Ecto neural progenitor cell (in vitro differentiated cells): ENCODE measurements around the gene FOXS1.
"Not testable (repeated sequence)": the region's sequence is repeated elsewhere in the genome, so short reads cannot be mapped to it uniquely, and the experiment has no call there.

Source experiments
- DNase-seq: peaks from one replicate; pipeline ENCODE4 v3.0.0-alpha.2; 2018; ENCODE audit warnings: low spot score

The FOXS1 gene

DNA sequence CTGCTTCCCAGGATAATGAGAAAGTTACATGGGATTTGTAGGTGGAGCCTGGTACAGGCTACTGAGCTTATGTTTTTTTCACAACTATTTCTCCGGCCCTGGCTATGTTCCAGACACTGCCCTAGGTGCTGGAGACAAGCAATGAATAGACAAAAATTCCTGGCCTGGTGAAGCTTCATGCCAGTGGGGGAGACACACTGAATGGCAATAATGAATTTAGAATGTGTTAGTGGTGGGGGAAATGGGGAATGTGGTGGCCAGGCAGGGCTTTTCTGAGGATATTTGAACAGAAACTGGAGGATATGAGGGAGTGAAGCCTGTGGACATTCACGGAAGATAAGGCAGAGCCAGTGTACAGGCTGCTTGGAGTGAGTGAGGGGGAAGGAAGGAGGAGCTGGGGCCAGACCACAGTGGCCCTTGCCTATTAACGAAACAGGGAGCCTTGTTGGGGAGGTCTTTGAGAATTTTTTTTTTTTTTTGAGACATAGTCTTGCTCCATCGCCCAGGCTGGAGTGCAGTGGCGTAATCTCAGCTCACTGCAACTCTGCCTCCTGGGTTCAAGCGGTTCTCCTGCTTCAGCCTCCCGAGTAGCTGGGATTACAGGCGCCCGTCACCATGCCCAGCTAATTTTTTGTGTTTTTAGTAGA lies 6.6 kb downstream of the FOXS1 start:
- no peak for DNase-seq

DNA sequence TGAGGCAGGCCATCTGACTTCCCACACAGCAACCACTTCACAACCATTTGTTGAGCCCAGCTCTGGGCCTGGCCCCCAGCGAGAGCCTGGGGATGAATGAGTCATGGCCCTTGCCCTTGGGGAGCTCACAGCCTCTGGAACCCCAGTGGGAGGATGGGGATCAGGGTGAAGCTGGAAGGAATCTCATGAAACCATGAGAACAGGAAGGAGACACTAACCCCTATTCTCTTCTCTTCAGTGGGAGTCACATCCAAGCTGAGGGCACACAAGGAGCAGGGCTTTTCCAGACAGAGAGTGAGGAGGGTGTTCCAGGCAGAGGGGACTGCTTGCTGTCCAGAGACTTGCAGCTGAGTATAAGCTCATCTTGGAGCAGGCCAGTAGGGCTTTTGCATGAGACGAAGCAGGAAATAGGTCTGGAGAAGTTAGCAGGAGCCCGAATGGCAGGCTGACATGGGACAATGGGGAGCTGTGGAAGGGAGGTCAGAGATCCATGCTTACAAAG lies 7.5 kb downstream of the FOXS1 start:
- no peak for DNase-seq

DNA sequence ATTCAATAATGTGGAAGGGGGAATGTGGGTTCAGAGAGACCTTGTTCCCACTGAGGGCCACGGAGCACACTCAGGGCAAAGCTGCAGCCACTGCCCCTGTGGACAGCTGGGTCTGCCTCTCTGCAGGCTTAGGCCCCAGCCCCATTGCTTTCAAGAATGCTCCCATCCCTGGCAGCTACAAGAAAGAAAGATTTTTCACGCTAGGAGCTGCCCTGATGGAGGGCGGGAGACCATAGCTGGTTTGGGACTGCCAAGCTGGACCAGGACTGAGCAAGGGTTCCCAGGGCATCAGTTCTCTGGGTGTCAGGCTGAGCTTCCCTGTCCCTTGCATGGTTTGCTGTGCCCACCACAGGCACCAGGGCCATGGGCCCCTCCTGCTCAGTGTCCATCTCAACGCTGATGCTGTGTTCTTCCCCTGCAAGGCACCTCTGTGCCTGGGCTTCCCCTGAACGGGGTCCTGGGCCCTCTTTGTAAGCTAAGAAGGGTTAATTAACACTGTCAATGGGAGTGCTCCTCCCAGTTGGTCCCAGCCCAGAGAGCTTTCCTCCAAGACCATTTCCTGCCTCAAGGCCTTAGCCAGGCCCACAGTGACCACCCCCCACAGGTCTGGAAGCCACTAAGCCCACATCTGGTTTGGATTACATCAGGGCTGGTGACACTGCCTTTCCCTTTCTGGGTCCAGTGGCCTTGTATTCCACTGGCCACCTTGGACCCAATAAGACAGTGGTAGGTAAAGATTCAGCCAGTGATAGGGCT lies 8.4 kb downstream of the FOXS1 start:
- DNase-seq, result no peak

DNA sequence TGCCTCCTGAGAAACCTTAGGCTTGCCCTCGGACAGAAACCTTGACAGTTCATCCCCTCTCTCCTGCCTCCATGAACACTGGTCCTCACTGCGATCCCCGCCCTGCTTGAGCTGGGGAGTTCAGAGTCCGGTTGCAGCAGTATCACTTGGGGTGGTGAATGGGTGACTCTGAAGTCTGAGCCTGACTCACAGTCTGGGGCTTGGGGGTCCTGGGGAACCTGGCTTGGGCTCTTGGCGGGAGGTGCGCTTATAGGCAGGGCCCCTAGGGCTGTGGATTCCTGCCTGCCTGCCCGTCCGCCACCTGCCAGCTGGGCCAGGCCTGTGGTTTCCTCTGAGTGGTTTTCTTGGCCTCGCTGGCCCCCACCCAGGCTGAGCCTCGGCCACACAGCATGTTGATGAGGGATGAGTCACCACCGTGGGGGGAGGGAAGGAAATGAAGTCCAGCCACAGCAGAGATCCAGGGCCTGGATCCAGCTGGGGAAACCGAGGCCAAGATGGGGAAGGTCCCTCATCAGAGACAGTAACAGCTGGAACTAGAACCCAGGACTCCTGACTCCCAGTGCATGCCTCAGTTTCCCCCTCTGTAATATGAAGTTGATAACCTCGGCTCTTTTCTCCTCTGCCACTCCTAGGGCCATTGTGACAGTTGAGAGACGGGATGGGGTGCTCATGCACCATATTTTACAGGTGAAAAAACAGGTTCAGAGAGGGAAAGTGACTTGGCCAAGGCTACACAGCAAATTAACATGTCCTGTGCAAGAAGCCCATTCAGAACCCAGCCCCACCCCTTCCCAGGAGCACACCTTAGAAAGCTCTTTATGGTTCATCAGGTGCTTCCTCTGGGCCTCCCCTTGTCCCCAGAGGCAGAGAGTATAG lies 9.2 kb downstream of the FOXS1 start:
- no peak for DNase-seq

DNA sequence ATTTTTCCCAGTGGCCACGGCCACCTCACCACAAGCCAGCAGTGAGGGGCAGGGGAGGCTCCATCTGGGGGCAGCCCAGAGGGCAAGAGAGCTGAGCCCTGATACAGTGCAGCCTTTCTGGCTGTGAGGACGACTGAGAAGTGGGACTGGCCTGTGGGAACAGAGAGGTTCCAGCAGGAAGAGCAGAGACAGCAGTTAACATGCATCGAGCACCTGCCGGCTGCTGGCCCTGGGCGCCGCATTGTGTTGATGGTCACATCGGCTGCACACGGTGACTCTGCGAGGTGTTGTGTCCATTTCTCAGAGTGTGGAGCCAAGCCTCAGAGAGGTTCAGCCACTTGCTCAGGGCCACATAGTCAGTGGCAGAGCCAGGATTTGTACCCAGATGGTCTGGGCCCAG lies 9.8 kb downstream of the FOXS1 start:
- DNase-seq, result no peak

DNA sequence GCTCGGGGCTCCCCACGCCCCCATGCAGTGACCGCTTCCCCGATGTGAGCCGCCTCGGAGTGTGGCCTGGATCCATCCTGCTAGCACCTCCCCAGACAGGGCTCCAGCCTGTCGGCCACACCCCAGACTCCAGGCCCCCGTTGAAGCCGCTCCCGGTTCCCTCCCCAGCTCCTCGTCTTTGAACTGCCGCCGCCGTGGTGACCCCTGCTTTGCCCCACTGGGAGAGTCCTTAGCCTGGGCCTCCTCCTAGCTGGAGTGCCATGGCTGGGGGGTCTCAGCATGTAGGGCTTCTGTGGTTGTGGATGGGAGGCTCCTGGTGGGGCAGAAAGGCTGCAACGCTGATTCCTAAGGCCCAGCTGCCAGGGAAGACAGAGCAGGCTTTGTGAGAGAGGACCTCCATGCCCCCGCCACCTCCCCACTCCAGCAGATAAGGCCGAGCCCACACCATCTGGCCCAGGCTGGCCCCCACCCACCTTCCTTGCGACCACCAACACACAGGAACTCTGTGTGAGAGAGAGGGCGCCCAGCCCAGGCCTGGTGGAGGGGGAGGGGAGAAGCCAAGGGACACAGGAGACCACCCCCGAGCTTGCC lies 11.4 kb downstream of the FOXS1 start:
- peak; percentile 60 for DNase-seq

DNA sequence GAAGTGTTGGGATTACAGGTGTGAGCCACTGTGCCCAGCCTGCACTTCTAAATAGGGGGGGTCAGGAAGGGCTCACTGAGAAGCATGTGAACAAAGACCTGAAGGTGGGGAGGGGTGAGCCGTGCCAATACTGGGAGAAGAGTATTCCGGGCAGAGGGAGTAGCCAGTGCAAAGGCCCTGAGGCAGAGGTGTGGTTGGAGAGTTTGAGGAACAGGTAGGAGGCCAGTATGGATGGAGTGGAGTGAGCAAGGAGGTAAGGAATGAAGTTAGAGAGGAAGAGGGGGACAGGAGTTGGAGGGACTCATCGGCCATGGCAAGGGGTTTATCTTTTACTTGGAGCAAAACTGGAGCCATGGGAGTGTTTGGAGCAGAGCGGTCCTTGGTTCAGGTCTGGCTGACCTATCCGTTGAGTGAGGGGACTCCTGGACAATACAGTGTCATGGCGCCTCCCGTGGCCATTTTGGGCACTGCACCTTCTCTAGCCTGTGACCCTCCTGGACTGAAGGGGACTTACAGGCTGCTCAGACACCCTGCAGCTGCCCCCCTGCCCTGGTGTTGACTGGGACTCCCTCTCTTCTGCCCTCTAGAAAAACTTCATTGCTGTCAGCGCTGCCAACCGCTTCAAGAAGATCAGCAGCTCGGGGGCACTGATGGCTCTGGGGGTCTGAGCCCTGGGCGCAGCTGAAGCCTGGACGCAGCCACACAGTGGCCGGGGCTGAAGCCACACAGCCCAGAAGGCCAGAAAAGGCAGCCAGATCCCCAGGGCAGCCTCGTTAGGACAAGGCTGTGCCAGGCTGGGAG lies 12.1 kb downstream of the FOXS1 start:
- DNase-seq, result peak; percentile 91

DNA sequence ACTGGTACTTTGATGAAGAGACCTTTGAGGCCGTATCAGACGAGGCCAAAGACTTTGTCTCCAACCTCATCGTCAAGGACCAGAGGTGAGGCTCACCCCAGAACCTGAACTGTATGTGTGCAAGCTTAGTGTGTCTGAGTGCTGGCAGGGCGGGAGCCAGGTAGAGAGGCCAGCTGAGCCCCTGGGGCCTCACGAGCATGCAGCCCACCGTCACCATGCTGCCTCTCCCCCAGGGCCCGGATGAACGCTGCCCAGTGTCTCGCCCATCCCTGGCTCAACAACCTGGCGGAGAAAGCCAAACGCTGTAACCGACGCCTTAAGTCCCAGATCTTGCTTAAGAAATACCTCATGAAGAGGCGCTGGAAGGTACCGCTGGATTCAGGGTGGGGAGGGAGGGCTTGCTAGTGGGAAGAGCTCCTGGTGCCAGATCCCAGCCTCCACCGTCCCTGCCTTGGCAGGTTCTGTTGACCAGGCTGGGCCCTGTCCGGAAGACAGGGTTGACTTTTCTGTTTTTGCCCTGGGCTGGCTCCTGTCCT lies 13.6 kb downstream of the FOXS1 start:
- DNase-seq, result no peak

DNA sequence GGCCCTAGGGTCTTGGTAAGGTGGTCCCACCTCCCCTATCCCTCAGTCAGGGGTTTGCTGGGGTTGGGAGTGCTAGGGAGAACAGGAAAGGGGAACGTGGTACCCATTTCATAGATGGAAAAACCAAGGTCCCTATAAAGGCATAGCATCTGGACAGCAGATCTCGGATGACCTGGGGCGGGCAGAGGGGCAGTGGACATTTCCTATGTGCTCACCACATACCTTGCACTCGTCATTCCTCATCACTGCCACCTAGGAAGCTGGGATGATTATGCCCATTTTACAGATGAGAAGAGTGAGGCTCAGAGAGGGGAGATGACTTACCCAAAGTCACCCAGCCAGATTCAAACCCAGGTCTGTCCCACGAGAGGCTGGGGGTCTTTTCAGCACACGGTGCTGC lies 14.2 kb downstream of the FOXS1 start:
- DNase-seq, result no peak

DNA sequence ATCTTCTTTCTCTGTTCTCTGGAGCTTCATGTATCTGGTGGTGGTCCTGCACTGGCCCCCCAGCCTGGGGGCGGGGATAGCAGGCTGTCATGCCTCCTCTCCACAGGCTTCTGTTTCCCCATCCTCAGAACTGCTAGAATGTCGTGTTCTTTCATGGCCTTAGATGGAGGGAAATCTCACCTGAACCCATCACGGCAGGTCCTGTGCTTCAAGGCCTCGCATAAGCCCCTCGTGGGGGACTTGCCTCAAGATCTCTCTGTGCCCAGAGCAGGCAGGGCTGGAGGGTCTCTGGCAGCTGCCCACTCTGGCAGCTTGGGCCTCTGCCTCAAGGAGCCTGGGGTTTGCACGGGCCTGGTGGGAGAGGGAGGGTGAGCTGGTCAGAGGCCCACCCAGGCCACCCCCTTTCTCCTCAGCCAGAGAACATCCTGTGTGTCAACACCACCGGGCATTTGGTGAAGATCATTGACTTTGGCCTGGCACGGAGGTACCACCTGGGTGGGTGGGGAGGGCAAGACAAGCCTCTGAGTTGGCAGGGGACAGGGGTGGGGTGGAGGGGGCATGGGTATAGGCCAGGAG lies 14.9 kb downstream of the FOXS1 start:
- no peak for DNase-seq

DNA sequence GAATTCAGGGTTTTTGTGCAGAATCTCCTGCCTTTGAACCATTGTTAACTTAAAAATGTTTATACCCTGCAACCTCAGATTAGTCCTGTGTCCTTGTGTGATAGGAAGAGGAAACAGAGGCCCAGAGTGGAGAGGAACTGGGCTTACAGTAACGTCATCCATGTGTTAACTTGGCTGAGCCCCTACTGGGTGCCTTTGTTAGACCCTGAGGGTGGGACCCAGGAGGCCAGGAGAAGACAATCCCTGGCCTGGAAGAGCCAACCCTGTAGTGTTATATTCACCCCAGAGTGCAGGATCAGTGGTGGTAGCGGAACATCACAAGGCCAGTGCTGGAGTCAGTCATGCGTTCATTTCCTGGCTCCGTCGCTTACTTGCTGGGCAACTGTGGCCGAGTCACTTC lies 15.7 kb downstream of the FOXS1 start:
- no peak for DNase-seq

DNA sequence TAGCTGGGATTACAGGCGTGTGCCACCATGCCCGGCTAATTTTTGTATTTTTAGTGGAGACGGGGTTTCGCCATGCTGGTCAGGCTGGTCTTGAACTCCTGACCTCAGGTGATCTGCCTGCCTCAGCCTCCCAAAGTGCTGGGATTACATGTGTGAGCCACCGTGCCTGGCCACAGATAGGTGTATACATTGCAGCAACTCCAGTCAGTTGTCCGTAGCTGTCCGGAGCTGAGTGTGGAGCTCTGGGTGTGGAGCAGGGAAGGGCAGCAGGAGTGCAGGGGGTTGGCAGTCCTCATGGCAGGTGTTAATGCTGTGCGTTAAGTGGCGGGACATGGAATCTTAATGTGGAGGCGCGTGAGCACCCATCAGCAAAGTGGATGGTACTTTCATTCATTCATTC lies 17.4 kb downstream of the FOXS1 start:
- DNase-seq, result not testable (repeated sequence)

DNA sequence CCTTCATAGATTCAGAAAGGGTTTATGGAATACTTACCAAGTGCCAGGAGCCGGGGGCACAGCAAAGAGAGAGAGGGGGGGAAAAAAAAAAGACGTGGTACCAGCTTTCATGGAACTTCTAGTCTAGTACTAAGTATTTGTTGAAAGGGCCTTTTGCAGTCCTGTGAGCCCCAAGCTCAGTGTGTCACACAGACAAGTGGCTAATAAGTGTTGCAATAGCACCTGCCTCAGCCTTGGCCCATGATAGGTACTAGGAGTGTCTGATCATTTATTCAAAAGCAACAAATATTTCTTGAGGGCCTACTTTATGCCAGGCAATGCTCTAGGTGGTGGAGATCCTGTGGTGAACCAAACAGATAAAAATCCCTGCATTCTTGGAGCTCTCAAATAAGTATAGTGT lies 18.3 kb downstream of the FOXS1 start:
- no peak for DNase-seq

DNA sequence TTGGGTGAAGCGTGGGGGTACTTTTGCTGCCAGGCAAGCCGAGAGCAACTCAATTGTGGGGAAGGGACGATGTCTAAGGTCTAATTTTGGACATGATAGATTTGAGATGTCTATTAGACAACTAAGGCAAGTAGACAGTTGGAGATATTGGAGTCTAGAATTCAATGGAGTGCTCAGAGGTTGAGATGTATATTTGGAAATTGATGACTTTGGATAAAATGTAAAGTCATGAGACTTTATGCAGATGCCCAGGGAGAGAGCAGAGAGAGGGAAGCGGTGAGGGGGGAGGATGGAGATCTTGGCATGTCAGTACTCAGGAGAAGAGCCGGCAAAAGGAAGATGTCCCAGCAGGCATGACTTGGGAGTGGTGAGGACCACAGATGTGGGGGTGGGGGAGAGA lies 19.3 kb downstream of the FOXS1 start:
- no peak for DNase-seq

DNA sequence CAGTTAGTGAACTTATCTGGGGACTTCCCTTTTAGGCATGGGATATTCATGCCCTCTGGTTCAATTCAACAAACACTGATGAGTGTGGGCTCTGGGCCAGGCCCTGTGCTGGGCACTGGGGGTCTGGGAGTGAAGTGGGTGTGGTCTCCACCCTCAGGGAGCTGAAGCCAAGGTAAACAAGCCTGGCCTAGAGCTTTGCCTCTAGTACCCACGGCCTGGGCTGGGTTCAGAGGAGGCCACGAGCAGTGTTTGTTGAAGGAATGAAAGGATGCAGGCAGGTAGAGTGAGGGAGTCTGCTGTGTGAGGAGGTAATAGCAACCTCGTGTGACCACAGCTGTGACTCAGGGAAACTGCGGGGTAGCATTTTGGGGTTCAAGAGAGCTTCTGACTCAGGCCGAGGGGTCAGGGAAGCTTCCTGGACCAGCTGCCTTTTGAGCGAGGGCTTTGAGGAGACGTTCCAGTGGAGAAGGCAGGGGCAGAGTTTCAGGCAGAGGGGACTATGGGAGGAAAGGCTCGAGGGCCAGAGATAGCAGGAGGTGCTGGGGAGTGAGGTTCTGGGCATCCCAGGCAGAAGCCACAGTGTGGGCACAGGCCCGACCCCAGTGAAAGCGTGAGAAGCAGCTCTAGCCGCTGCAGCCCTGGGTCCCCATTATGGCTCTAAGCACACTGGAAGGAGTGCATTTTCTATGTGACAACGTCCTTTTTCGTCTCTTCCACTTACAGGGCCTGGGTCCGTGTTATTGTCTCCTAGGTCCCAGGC lies 20.7 kb downstream of the FOXS1 start:
- no peak for DNase-seq

DNA sequence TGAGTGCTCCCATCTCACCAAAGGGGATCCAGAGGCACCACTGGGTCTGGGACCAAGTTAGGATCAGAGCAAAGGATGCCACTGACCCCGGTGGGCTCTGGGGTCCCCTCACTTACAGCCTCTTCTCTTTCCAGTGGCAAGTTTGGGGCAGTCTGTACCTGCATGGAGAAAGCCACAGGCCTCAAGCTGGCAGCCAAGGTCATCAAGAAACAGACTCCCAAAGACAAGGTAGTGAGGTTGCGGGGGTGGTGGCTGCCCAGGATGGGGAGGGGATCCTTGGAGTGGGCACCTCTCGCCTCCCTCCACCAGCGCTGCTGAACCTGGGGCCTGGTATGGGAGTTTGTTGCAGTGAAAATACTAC lies 21.3 kb downstream of the FOXS1 start:
- no peak for DNase-seq

DNA sequence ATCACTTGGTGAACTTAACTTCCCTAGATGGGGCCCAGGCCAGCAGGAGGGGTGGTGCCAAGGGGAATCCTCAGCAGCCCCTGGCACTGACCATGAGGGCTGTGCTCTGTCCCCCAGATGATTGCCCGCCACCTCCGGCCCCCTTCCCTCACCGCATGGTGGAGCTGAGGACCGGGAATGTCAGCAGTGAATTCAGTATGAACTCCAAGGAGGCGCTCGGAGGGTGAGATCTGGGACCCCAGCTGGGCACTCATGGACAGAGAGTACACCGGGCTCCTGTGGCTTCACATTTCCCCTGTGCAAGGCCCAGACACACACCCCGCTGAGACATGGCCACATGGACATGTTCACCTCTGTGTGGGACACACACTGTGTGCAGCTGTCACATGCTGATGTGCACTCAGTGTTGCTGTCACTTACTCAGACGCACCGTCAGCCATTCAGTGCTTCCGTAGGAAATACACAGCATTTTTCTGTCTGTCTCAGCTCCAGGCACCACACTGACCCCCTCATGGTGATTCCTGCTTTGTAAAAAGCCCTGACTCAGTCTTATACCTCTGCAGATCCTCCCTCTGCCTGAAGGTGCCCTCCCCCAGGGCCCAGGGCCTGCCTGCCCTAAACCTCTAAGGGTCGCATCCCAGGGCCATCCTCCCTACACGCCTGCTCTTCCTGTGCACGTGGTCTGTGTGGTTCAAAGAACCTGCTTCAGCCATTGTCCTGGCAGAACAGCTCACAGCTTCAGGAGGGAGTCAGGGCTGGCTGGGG lies 21.9 kb downstream of the FOXS1 start:
- DNase-seq, result no peak

DNA sequence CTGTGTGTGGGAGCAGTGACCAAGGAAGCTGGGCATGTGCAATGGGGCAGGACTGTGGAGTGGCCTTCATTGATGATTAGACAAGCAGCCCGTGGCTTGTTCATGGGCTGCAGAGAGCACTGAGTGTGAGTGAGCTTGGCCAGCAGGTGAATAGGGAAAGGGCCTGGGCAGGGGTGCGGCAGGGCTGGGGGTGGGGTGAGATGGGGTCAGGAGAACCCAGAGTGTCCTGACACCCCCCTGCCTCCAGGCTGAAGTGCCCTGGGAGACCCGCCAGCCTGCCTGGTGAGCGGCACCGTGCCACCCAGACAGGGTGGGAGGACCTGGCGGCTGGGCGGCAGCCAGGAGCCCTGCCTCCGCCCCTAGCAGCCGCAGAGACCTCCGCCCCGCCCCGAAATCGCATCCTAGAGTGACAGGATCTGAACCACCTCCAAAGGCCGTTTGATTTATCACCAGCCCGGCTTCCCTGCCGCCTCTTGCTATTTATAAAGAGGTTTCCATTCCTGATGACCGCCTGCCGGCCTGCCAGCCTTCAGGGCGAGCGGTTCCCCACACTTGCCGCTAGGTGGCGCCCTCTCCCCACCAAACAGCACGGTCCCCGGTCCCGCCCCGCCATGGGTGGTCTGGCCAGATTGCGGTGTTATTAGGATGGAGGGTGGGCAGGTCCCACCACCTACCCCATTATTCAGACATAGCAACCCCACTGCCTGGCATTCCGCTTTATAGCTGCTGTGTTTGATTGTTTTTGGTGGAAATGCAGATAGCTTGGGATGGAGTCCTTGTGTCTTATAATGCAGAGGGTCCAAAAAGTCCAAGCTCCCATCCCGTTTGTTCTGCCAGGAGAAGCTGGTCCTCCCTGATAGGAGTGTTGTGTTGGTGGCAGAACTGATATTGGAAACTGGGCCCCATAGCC lies 22.7 kb downstream of the FOXS1 start:
- peak; percentile 94 for DNase-seq
